GM10266 (cell line): ENCODE results near the gene C3orf20.

Source experiments
- DNase-seq: peaks from one replicate; pipeline ENCODE4 v3.0.0; 2012; ENCODE audit errors: extremely low spot score
- TF ChIP-seq, protein P1 (sequence below): IDR thresholded peaks from 2 replicates; pipeline ENCODE4 v1.5.1; 2012; ENCODE audit warnings: mild to moderate bottlenecking, low read depth; ENCODE audit not compliant: control insufficient read depth, insufficient read depth; ENCODE audit errors: missing control alignments

C3orf20 gene

DNA sequence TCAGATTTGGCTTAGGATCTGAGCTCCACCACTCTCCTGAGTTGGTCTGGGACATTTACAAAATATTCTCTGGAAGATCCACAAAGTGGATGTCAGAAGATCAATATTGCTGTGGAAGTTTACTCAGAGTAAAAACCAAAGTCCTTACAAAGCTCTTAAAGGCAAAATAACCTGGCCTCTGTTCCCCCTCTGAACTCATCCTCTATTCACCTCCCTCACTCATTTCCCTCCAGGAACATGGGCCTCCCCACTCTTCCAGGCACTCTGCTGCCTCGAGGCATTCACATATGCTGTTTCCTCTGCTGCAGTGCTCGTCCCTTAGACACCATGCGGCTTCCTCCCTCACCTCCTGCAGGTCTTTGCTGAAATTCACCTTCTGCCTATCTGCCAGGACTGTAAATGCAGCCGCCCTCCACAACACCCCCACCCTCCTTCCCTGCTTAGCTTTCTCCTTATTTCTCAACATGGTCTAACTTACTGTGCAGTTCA is 42.5 kb upstream of the C3orf20 start:
- TF ChIP-seq, protein P1, sequence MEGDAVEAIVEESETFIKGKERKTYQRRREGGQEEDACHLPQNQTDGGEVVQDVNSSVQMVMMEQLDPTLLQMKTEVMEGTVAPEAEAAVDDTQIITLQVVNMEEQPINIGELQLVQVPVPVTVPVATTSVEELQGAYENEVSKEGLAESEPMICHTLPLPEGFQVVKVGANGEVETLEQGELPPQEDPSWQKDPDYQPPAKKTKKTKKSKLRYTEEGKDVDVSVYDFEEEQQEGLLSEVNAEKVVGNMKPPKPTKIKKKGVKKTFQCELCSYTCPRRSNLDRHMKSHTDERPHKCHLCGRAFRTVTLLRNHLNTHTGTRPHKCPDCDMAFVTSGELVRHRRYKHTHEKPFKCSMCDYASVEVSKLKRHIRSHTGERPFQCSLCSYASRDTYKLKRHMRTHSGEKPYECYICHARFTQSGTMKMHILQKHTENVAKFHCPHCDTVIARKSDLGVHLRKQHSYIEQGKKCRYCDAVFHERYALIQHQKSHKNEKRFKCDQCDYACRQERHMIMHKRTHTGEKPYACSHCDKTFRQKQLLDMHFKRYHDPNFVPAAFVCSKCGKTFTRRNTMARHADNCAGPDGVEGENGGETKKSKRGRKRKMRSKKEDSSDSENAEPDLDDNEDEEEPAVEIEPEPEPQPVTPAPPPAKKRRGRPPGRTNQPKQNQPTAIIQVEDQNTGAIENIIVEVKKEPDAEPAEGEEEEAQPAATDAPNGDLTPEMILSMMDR = no peak

DNA sequence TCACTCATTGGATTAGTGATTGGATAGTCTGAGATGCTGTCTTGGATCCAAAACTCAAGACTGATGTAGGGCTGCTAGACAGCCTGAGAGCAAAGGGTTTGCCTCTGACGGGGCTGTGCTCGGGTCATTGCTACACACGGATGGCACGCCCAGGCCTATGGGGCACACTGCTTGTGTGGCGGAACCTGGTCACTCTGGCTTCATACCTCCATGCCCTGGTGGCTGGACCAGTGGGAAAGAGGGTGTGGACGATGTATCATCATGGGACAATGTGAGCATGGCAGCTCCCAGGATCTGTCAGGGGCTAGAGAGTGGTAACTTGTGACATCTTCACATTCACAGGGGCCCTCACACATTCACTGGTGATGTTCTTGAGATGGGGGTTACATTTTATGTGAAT is 41.5 kb upstream of the C3orf20 start:
- TF ChIP-seq, protein P1 = no peak

More for the DNA sequence above, 42.5 kb upstream of the C3orf20 start:
- no peak for DNase-seq

DNA sequence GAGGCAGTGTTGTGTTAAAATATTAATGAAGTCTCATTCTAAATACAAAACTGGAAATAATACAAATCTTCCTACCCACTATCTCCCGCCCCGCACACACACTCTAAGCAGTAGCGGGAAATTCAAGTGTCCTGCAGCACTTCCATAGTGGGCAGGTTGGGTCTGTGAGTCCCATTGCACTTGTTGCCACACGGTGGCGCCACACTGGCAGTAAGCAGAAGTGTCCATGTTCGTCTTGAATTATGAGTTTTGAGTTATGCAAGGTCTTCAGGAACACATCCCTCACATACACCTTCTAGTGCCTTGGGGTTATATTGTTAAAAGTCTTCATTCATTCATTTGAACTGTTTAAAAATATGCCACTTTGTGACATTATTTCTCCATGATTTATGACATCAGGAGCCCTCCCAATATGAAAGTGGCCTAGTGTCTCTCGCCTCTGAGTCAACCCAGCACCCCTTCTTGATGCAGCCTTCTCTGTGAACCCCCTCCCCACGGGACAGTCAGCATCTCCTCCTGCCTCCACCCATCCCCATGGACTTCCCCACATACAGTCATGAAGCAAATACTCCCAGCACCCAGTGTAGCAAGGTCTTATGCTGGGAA is 41.0 kb upstream of the C3orf20 start:
- TF ChIP-seq, protein P1 = peak; percentile 82
- peak; percentile 61 for DNase-seq

More for the DNA sequence above, 41.5 kb upstream of the C3orf20 start:
- DNase-seq = no peak

DNA sequence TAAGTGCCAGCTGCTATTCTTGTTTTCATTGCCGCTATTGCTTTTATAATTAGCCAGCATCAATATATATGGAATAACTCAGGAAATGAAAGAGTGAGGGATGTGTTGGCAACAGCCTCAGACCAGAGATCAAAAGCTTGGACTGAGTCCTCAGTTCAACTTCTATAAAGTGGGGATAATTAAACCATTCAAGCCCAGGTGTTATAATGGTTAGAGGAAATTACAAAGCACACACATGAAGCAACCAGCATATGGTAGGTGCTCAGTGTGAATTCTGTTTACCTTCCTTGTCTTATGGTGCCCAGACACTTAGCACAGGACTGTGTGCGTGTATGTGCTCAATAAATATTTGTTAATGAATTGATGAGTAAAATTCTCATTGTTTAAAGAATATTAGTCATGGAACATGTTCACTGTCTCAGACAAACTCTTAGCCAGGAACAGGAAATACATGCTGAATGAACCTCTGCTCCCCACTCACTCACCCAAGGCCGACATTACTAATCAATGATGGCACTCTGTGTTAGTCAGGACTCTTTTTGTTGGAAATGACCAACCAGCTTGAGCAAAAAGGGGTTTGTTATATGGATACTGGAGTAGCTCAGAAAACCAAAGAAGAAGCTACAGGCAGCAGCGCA is 40.1 kb upstream of the C3orf20 start:
- no peak for DNase-seq

DNA sequence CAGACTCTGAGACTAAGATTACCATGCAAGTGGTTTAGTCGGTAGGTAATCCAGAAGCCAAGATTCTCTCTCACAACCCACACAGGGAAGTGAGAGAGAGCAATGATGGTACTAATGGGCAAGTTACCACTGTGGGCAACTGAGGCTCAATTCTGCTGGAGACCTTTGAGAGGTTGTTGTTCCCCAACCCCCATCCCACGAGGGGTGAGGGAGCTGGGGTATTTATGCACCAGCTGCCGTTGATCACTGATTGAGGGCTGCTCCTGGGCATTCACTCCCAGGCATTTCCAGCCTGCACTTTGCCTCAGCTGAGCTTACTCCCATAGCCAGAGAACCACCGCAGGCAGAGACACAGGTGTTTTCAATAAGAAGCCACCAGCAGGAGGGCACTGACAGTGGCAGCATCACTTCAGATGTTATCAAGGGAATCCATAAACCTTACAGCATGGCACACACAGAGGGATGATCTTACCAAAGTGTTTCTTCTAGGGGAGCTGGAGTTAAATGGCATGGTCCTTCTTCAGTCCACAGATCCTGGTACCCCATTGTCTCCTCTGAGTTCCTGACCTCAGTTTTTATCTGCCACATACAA is 38.3 kb upstream of the C3orf20 start:
- TF ChIP-seq, protein P1 = no peak
- DNase-seq = no peak

More for the DNA sequence above, 40.1 kb upstream of the C3orf20 start:
- TF ChIP-seq, protein P1 = no peak

DNA sequence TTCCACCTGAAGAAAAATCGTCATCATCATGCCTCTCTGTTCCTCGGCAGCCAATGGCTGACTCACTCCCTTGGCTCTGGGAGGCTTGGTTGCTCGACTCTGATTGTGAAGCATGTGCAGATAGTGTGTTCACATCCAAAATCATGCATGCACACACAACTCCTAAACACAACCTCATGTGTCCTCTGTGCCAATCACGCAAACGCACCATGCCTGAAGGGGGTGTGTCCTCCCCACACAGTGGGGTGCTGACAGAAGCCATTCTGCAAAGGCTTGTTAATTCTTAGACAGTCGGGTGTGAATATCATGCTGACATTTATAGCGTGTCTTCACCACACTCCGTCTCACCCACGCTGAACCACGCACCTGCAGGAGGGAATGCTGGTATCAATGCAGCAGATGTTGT is 34.8 kb upstream of the C3orf20 start:
- TF ChIP-seq, protein P1 = no peak
- DNase-seq = no peak

DNA sequence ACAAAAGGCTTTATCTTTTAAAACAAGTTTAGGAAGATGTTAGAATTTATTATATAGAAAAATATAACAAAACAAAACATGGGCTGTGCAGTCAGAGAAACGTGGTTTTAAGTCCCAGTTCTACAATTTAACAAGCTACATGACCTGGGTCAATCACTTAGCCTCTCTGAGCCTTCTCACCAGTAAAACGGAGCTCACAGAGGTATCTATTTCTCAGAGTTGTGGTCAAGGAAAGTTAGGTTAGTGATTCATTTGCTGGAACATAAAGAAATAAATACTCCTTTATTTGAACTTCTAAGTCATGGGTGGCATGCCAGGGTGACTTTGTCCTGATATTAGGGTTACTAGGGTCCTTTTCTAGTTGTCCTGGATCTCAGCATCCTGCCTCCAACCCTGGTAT is 34.2 kb upstream of the C3orf20 start:
- TF ChIP-seq, protein P1 = no peak
- DNase-seq = no peak
